Measurements from ENCODE around the gene RPS6KA6.

The RPS6KA6 gene

GRCh38 chrX:84187533-84188319, at the start of gene RPS6KA6:
RPS6KA6 (minus strand) TSS chrX:84188199; CDS start chrX:84187899, 300 bp downstream.
- Mint-ChIP-seq H3K4me1 (ENCODE audit: low read depth) (no peaks in the 10 kb centered on the region), H3K36me3 (ENCODE audit: low read depth) (no peaks in the 10 kb centered on the region), H3K9me3 (no peaks in the 10 kb centered on the region), H3K4me3 (peak within 1 kb of the TSS; percentile 46), H3K27ac (no peak within 1 kb of the TSS), H3K27me3 (ENCODE audit: low read depth) (peaks cover 7% of the 10 kb centered on the region)
- DNase-seq (ENCODE audit: low spot score), result no peak

- Mint-ChIP-seq H3K9me3 (no peaks in the 10 kb centered on the region), H3K36me3 (ENCODE audit: low read depth) (no peaks in the 10 kb centered on the region), H3K27ac (no peak overlapping the region), H3K4me1 (ENCODE audit: low read depth) (no peaks in the 10 kb centered on the region), H3K27me3 (ENCODE audit: low read depth) (no peaks in the 10 kb centered on the region), H3K4me3 (no peak overlapping the region)
- no peak for DNase-seq (ENCODE audit: low spot score)
Observed at GRCh38 chrX:84224741-84225140, 36.7 kb upstream of the RPS6KA6 start.

GRCh38 chrX:84223261-84223660, 35.3 kb upstream of the RPS6KA6 start:
- DNase-seq (ENCODE audit: low spot score), result no peak
- H3K36me3 Mint-ChIP-seq (ENCODE audit: low read depth), result no peaks in the 10 kb centered on the region
- H3K4me1 Mint-ChIP-seq (ENCODE audit: low read depth), result no peaks in the 10 kb centered on the region
- H3K27me3 Mint-ChIP-seq (ENCODE audit: low read depth), result no peaks in the 10 kb centered on the region
- no peak overlapping the region for H3K27ac Mint-ChIP-seq
- no peaks in the 10 kb centered on the region for H3K9me3 Mint-ChIP-seq
- no peak overlapping the region for H3K4me3 Mint-ChIP-seq

- Mint-ChIP-seq H3K27ac (no peak overlapping the region), H3K4me1 (ENCODE audit: low read depth) (no peaks in the 10 kb centered on the region), H3K27me3 (ENCODE audit: low read depth) (no peaks in the 10 kb centered on the region), H3K4me3 (no peak overlapping the region), H3K36me3 (ENCODE audit: low read depth) (no peaks in the 10 kb centered on the region), H3K9me3 (no peaks in the 10 kb centered on the region)
- no peak for DNase-seq (ENCODE audit: low spot score)
Observed at GRCh38 chrX:84221181-84221580, 33.2 kb upstream of the RPS6KA6 start.

GRCh38 chrX:84219551-84219950, 31.6 kb upstream of the RPS6KA6 start:
- Mint-ChIP-seq H3K4me1 (ENCODE audit: low read depth) (no peaks in the 10 kb centered on the region), H3K36me3 (ENCODE audit: low read depth) (no peaks in the 10 kb centered on the region), H3K27ac (no peak overlapping the region), H3K4me3 (no peak overlapping the region), H3K27me3 (ENCODE audit: low read depth) (no peaks in the 10 kb centered on the region), H3K9me3 (no peaks in the 10 kb centered on the region)
- DNase-seq (ENCODE audit: low spot score), result no peak

GRCh38 chrX:84218726-84219125, 30.7 kb upstream of the RPS6KA6 start:
- no peak for DNase-seq (ENCODE audit: low spot score)
- H3K27me3 Mint-ChIP-seq (ENCODE audit: low read depth), result no peaks in the 10 kb centered on the region
- H3K4me1 Mint-ChIP-seq (ENCODE audit: low read depth), result no peaks in the 10 kb centered on the region
- H3K9me3 Mint-ChIP-seq, result no peaks in the 10 kb centered on the region
- H3K27ac Mint-ChIP-seq, result no peak overlapping the region
- H3K36me3 Mint-ChIP-seq (ENCODE audit: low read depth), result no peaks in the 10 kb centered on the region
- H3K4me3 Mint-ChIP-seq, result no peak overlapping the region

GRCh38 chrX:84216881-84217280, 28.9 kb upstream of the RPS6KA6 start:
- Mint-ChIP-seq H3K27ac (no peak overlapping the region), H3K4me1 (ENCODE audit: low read depth) (no peaks in the 10 kb centered on the region), H3K27me3 (ENCODE audit: low read depth) (no peaks in the 10 kb centered on the region), H3K36me3 (ENCODE audit: low read depth) (no peaks in the 10 kb centered on the region), H3K4me3 (no peak overlapping the region), H3K9me3 (no peaks in the 10 kb centered on the region)
- DNase-seq (ENCODE audit: low spot score), result no peak

GRCh38 chrX:84216406-84216805, 28.4 kb upstream of the RPS6KA6 start:
- Mint-ChIP-seq H3K9me3 (no peaks in the 10 kb centered on the region), H3K4me3 (no peak overlapping the region), H3K27ac (no peak overlapping the region), H3K36me3 (ENCODE audit: low read depth) (no peaks in the 10 kb centered on the region), H3K27me3 (ENCODE audit: low read depth) (no peaks in the 10 kb centered on the region), H3K4me1 (ENCODE audit: low read depth) (no peaks in the 10 kb centered on the region)
- no peak for DNase-seq (ENCODE audit: low spot score)

- H3K4me3 Mint-ChIP-seq, result no peak overlapping the region
- H3K4me1 Mint-ChIP-seq (ENCODE audit: low read depth), result no peaks in the 10 kb centered on the region
- H3K36me3 Mint-ChIP-seq (ENCODE audit: low read depth), result no peaks in the 10 kb centered on the region
Observed at GRCh38 chrX:84205276-84205675, 17.3 kb upstream of the RPS6KA6 start.

GRCh38 chrX:84199688-84200087, 11.7 kb upstream of the RPS6KA6 start:
- no peaks in the 10 kb centered on the region for H3K9me3 Mint-ChIP-seq
- H3K36me3 Mint-ChIP-seq (ENCODE audit: low read depth), result no peaks in the 10 kb centered on the region
- no peaks in the 10 kb centered on the region for H3K27me3 Mint-ChIP-seq (ENCODE audit: low read depth)
- H3K27ac Mint-ChIP-seq, result no peak overlapping the region
- no peaks in the 10 kb centered on the region for H3K4me1 Mint-ChIP-seq (ENCODE audit: low read depth)
- H3K4me3 Mint-ChIP-seq, result no peak overlapping the region
- no peak for DNase-seq (ENCODE audit: low spot score)

More at GRCh38 chrX:84205276-84205675, 17.3 kb upstream of the RPS6KA6 start:
- no peak for DNase-seq (ENCODE audit: low spot score)
- Mint-ChIP-seq H3K27me3 (ENCODE audit: low read depth) (no peaks in the 10 kb centered on the region), H3K27ac (no peak overlapping the region), H3K9me3 (no peaks in the 10 kb centered on the region)

GRCh38 chrX:84197550-84197949, 9.6 kb upstream of the RPS6KA6 start:
- Mint-ChIP-seq H3K4me3 (no peak overlapping the region), H3K36me3 (ENCODE audit: low read depth) (no peaks in the 10 kb centered on the region)

GRCh38 chrX:84192006-84192405, 4.0 kb upstream of the RPS6KA6 start:
- H3K4me3 Mint-ChIP-seq, result no peak overlapping the region
- H3K36me3 Mint-ChIP-seq (ENCODE audit: low read depth), result no peaks in the 10 kb centered on the region
- H3K4me1 Mint-ChIP-seq (ENCODE audit: low read depth), result no peaks in the 10 kb centered on the region
- no peaks in the 10 kb centered on the region for H3K9me3 Mint-ChIP-seq
- DNase-seq (ENCODE audit: low spot score), result no peak
- peaks cover 3% of the 10 kb centered on the region for H3K27me3 Mint-ChIP-seq (ENCODE audit: low read depth)
- no peak overlapping the region for H3K27ac Mint-ChIP-seq

More at GRCh38 chrX:84197550-84197949, 9.6 kb upstream of the RPS6KA6 start:
- H3K27me3 Mint-ChIP-seq (ENCODE audit: low read depth), result no peaks in the 10 kb centered on the region
- H3K4me1 Mint-ChIP-seq (ENCODE audit: low read depth), result no peaks in the 10 kb centered on the region
- no peaks in the 10 kb centered on the region for H3K9me3 Mint-ChIP-seq
- H3K27ac Mint-ChIP-seq, result no peak overlapping the region
- no peak for DNase-seq (ENCODE audit: low spot score)

GRCh38 chrX:84189125-84189524, 1.1 kb upstream of the RPS6KA6 start:
- Mint-ChIP-seq H3K4me3 (peak overlapping the region; percentile 13), H3K27me3 (ENCODE audit: low read depth) (peaks cover 7% of the 10 kb centered on the region), H3K4me1 (ENCODE audit: low read depth) (no peaks in the 10 kb centered on the region), H3K36me3 (ENCODE audit: low read depth) (no peaks in the 10 kb centered on the region), H3K9me3 (no peaks in the 10 kb centered on the region), H3K27ac (no peak overlapping the region)
- no peak for DNase-seq (ENCODE audit: low spot score)

GRCh38 chrX:84188320-84188834, 378 bp upstream of the RPS6KA6 start:
- peak overlapping the region; percentile 43 for H3K4me3 Mint-ChIP-seq
- H3K9me3 Mint-ChIP-seq, result no peaks in the 10 kb centered on the region
- H3K4me1 Mint-ChIP-seq (ENCODE audit: low read depth), result no peaks in the 10 kb centered on the region
- H3K36me3 Mint-ChIP-seq (ENCODE audit: low read depth), result no peaks in the 10 kb centered on the region
- H3K27ac Mint-ChIP-seq, result no peak overlapping the region
- peaks cover 7% of the 10 kb centered on the region for H3K27me3 Mint-ChIP-seq (ENCODE audit: low read depth)
- DNase-seq (ENCODE audit: low spot score), result no peak

Data from T-helper 2 cell treated with Interferon-gamma antibody and Interleukin-4, amounts not matched to agents 5 μg/mL and 100 μg/mL, for 36 hours (primary cell).